Fibroblast of skin of back (primary cell): ENCODE measurements around the gene ZNF177. TPM values are rescaled to one million over a fixed set of nuclear protein-coding genes. Genes with fewer than 3 reads are reported as not detected.
"Not testable (repeated sequence)": the region's sequence is repeated elsewhere in the genome, so short reads cannot be mapped to it uniquely, and the experiment has no call there.

Experiments used
- DNase-seq: peaks from one replicate; pipeline ENCODE4 v3.0.0-alpha.2; 2013
- polyA plus RNA-seq, 2 experiments: library from polyadenylated mRNA; unstranded; fragments of 120-200 nt; gene quantifications; one replicate each; pipeline ENCODE4 v1.2.1, GENCODE V29; 2013; ENCODE audit not compliant: insufficient read length in 2 of 2

The ZNF177 gene
- polyA plus RNA-seq (2013, experiment 1 of 2; ENCODE audit: insufficient read length) = 1.5 TPM
- 1.3 TPM for polyA plus RNA-seq (2013, experiment 2 of 2; ENCODE audit: insufficient read length)

DNA sequence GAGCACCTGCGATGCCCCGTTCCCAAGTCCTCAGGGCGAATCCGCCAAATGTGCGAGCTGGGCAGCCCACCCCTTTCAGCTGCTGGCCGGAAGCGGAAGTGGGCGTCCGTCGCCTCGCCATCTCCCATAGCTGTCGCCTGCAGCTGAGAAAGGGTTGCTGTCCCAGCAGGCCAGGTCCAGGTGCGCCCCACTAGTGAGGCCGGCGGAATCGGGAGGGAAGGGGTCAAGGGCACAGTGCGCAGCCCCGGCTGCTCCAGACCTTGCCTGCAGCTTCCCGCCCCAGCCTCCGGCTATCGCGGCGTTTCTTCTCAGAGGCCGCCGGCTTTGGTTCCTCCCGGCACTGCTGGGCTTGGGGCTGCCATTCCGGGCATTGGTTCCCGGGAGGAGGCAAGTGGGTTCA is at the start of gene ZNF177:
TSS of gene ZNF177 (plus strand) at position 109 of the 400 bp plus-strand sequence. CDS start 15,299 bp downstream, outside the sequence.
- peak; percentile 12 for DNase-seq

DNA sequence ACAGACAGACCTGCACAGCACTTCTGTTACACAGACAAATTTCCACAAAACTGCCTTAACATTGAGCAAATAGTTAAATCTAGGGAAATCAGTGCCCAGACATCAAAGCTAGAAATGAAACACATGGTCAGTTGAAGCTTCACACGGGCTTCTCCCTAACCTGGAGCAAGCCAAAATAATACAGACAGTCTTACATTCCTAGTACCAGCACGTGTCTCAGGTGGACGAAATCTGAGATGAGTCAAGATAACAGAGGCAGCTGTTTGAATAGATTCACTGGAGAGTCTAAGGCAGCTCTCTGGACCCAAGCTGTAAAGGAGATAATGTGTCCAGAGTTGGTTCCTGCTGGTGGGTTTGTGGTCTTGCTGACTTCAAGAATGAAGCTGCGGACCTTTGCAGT is 49.1 kb upstream of the ZNF177 start:
- DNase-seq = no peak

DNA sequence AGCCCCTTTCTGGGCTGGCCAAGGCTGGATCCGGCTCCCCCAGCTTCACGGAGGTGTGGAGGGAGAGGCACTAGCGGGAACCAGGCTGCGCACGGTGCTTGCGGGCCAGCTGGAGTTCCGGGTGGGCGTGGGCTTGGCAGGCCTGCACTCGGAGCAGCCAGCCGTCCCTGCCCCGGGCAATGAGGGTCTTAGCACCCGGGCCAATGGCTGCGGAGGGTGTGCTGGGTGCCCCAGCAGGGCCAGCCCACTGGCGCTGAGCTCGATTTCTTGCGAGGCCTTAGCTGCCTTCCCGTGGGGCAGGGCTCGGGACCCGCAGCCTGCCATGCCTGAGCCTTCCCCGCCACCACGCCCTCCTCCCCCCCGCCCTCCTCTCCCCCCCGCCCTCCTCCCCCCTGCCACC is 41.5 kb upstream of the ZNF177 start:
- no peak for DNase-seq

- DNase-seq = not testable (repeated sequence)
Observed at GRCh38 chr19:9321756-9322155, 41.1 kb upstream of the ZNF177 start.

DNA sequence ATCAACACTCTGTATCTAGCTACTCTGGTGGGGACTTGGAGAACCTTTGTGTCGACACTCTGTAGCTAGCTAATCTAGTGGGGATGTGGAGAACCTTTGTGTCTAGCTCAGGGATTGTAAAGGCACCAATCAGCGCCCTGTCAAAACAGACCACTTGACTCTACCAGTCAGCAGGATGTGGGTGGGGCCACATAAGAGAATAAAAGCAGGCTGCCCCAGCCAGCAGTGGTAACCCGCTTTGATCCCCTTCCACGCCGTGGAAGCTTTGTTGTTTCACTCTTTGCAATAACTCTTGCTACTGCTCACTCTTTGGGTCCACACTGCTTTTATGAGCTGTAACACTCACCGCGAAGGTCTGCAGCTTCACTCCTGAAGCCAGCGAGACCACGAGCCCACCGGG is 40.6 kb upstream of the ZNF177 start:
- not testable (repeated sequence) for DNase-seq

DNA sequence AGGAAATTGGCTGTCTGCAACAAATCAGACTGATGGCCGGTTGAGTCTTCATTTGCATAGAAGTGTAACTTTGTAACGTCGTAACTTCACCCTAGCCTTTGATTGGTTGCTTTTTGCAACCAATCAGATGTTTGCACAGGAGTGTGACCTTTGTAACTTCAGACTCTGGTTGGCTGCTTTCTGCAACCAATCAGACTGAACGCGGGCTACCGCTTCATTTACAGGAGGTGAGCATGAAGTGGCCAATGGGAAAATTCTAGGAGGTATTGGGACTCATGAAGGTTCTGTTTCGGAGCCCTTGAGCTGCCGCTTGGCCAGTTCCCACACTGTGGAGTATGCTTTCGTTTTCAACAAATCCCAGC is 39.3 kb upstream of the ZNF177 start:
- peak; percentile 85 for DNase-seq

DNA sequence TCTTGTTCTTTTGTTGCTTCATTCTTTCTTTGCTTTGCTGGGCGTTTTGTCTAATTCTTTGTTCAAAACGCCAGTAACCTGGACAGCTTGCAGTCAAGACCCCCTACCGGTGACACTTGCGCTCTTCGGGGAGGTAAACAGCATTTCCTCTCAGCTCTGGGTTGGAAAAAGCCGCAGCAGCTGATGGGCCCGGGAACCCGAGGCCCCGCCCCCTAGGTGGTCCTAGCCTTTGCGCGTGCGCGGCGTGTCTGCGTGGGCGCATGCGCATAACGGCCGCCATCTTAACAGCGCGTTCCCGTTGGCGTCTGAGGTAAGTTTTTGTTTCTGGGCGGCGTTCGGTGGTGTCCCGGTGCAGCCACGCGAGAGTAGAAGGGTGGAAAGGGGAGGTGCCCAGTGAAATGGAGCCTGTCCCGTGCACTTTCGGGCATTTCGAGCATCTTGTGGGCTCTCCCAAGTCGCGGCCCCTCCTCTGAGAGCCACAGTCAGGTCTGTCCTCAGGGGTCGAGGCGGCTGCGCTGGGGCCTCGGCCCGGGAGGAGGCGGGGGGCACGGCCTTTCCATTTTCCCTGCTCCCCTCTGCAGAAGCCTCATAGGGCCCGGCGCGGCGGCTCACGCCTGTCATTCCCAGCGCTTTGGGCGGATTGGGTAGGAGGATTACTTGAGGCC is 38.8 kb upstream of the ZNF177 start, which contains the start of gene ZNF559:
TSS of gene ZNF559 (plus strand) at position 261 of the 665 bp plus-strand sequence. CDS start 14,371 bp downstream, outside the sequence.
- DNase-seq = peak; percentile 95

DNA sequence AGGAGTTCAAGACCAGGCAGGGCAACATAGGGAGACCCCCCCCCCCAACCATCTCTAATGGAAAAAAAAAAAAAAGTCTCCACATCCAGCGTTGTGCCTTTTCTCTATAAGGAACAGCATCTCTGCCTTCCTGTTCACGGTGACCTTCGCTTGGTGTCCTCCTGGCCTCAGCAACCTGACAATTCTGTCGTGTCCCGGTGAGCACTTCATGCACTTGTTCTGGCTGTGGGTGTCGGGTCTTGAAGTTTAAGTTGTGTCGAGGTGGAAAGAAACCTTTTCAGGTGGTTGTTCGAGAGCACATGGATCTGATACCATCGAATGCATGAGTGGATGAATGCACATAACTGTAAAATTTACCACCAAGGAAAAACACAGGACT is 38.2 kb upstream of the ZNF177 start:
- DNase-seq = no peak

DNA sequence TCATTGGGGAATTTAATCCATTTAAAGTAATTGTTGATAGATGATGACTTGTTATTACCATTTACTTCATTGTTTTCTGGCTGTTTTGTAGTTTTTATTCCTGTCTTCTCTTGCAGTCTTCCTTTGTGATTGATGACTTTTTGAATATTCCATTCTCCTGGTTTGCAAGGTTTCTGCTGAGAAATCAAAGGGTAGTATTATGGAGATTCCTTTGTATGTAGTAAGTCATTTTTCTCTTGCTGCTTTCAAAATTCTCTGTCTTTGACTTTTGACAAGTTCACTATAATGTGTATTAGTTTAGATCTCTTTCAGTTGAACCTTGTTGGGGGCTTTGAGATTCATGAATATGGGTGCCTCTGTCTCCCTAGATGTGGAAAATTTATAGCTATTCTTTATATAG is 32.8 kb upstream of the ZNF177 start:
- DNase-seq = no peak

GRCh38 chr19:9342610-9343304 is 20.1 kb upstream of the ZNF177 start:
- no peak for DNase-seq

GRCh38 chr19:9345005-9345404 is 17.8 kb upstream of the ZNF177 start:
- DNase-seq = no peak

GRCh38 chr19:9348253-9348652 is 14.6 kb upstream of the ZNF177 start:
- DNase-seq = no peak

GRCh38 chr19:9348671-9349070 is 14.1 kb upstream of the ZNF177 start:
- DNase-seq = no peak

GRCh38 chr19:9352505-9352904 is 10.3 kb upstream of the ZNF177 start:
- no peak for DNase-seq

DNA sequence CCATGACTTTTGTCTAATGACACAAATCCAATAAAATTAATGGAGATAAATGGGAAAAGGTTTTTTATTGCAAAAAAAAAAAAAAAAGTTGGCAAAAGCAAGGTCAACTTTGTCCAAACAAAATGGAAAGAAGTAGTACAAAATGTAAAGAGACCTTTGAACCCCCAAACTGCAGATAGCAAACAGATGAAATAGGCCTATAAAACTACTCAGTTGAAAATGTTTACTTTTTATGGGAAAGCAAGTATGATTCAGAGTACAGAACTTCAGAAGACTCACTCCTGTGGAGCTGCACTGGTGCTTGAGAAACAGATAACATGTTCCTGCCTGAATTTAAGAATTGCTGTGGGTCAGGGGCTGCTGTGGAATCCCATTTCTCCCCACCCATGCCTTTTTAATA is 9.8 kb upstream of the ZNF177 start:
- DNase-seq = no peak

DNA sequence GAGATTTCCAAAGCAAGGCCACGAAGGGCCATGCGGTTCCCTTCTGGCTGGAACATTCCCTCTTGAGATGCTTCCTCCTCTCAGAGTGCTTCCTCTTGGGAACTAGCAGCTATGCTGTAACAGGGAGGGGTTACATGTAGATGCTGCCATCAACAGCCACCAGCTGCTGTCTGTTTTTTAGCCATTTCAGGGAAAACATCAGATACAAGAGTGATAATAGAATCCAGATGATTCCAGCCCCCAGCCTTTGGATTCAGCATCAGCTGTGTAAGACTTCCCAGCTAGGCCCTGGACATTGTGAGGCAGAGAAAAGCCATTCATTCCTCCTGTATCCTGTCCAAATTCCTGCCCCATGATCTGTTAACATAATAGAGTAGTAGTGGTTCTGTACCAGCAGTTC is 8.2 kb upstream of the ZNF177 start:
- no peak for DNase-seq

- no peak for DNase-seq
Observed at GRCh38 chr19:9370738-9371619, 8.2 kb downstream of the ZNF177 start.

- no peak for DNase-seq
Observed at GRCh38 chr19:9381361-9381785, 18.6 kb downstream of the ZNF177 start.

DNA sequence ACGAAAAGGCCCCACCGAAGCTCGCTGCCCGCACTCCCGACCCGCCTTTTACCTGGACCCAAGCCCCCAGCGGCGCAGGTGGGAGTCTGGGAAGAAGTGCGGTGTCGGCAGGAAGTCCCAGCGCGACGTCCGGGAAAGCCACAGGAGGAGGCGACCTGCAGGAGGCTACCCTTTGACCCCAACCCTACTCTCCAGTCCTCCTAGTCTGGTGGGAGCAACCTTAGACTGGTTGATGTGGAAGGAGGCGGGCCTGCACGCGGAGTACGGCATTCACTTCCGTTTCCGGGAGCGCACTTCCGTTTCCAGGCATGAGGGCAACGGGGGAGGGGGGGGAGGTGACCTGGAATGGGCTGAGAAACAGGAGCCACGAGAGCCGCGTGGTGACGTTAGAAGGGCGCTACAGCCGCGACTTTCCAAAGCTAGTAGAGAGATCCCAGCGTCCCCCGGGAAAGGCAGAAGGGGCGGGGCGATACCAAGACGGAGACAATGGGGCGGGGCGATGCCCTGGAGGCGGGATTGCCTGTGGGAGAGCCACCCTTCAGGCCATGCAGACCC is 44.1 kb downstream of the ZNF177 start:
- DNase-seq = peak; percentile 86

DNA sequence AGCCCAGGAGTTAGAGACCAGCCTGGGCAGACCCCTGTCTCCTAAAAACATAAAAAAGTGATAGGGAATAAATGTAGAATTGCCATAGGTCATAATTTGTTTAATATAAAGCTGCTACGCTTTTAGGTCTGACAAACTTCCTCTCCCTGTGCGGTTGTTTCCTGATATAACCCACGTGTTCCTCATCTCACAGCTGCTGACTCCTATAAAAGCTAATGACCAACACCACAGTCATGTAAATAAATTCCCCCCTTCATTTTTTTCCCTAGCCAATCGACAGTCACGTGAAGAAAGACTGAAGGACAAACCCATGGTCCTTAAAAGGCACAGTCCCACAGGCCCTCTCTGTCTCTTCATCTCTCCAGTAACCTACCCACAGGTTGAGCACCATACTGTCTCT is 45.0 kb downstream of the ZNF177 start:
- no peak for DNase-seq

DNA sequence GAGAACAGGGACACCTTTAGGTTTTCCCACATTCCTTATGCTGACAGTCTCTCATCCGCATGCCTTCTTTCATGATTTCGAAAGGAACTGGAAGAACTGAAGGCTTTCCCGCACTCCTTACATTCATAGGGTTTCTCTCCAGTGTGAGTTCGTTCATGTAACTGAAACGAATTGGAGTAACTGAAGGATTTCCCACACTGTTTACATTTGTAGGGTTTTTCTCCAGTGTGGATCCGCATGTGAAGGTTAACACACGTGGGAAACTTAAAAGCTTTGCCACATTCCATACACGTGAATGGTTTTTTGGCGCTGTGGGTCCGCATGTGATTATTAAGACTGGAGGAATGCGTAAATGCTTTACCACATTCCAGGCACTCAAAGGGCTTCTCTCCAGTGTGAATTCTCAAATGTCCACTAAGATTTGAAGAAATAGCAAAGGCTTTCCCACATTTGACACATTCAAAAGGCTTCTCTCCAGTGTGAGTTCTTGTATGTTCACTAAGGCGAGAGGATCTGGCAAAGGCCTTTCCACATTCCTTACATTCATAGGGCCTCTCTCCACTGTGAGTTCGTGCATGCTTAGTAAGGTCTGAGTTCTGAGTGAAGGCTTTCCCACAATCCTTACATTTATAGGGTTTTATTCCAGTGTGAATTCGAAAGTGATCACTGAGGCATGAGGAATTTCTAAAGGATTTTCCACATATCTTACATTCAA is 50.6 kb downstream of the ZNF177 start:
- no peak for DNase-seq

- DNase-seq = no peak
Observed at GRCh38 chr19:9427941-9428340, 65.1 kb downstream of the ZNF177 start.
